A549 treated with dexamethasone at 1 μM for 4 hours (cell line): ENCODE results near the gene OR2A7. TPM values are rescaled to one million over a fixed set of nuclear protein-coding genes. Genes with fewer than 3 reads are reported as not detected.

Experiments
- total RNA-seq: library from RNA; stranded (reverse); fragments of 200-300 nt; extraction: Qiagen RNA extraction; gene quantifications from 5 replicates; pipeline ENCODE4 v1.2.3, GENCODE V29; 2022

OR2A7 gene, protein sequence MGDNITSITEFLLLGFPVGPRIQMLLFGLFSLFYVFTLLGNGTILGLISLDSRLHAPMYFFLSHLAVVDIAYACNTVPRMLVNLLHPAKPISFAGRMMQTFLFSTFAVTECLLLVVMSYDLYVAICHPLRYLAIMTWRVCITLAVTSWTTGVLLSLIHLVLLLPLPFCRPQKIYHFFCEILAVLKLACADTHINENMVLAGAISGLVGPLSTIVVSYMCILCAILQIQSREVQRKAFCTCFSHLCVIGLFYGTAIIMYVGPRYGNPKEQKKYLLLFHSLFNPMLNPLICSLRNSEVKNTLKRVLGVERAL
- total RNA-seq, result not detected in 5 replicates

DNA sequence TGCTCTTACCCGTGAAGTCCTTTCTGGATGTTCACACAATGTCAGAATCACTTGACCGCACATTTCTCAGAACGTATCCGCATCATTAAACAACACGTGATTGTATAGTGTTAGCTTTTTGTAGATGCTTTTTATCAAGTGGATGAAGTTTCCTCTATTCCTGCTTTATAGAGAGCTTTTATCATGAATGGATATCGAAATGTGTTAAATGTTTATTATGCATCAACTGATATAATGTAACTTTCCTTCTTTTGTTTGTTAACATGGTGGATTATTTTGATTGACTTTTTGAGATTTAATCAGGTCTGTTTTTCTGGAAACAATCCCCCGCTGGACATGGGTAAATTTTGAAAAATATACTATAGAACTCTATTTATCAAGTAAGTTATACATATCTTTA, at the start of gene OR2A7:
OR2A7 (minus strand) TSS at position 101 of the 400 bp plus-strand sequence. CDS start 5,164 bp downstream, outside the sequence.

DNA sequence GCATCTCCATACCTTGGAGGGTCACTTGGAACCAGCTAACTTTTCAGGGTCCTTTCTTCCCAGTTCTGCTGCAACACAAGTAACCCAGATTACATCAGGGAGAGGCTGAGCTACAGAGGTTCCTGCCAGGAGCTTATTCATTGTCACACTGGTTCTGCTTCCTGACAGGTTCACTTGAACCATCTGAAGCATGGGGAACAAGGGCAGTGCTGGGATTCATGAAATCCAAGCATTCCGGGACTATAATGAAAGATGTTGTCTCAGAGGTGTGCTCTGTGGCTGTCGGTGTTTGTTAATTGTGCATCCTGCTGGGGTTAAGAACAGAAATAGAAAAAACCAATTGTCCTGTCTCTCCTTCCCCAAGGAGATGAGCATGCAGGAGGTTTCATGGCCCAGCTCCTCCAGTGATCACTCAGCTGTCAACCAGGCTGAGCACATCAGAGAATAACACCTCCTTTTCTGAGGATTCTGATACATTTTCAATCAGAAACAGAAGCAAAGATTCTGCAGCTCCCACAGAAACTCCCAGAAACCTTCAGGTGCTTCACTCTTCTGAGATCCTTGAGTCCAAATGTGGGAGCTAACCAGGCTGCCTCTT, 47.4 kb upstream of the OR2A7 start, which contains the start of gene OR2A1:
OR2A1 (plus strand) TSS at position 548 of the 598 bp plus-strand sequence. CDS start 5,706 bp downstream, outside the sequence.

DNA sequence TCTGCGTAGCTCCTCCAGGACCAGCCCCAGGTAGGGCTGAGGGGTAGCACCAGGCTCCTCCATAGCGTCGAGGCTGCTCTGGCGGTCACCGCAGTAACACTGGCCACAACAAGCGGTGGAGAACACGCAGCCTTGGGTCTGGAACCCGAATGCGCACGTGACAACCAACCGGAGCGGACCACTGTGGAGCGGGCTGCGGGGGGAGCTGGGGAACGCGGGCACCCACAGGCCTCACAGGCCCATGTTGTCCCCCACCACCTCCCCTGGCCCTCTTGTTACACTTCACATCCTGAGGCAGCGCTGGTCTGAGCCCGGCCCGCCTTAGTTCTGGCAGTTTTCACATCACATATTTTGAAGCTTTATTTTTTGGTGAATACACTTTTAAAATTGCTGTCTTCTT, 4.6 kb upstream of the OR2A7 start, which contains the start of gene CTAGE8:
CTAGE8 (minus strand) TSS at position 101 of the 400 bp plus-strand sequence; CDS start at position 63, 38 bp downstream.

DNA sequence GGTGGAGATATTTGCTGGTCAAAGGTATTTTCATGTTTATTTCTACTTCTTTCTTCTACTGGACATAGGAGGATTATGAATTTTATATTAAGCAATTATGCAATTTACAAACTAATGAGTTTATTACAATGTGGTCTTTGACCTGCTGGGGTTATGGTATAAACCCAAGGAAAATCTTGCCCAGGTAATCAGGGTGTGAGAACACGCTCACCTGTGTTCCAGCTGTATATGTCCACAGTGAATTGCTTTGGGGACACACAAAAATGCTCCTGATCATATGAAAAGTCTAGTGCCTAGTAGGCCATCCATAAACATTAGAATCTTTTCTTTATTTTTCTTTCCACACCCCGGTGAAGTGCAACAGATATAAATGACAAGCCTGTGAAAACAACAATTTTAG, 25.2 kb downstream of the OR2A7 start, which contains the start of gene OR2A42:
OR2A42 (minus strand) TSS at position 241 of the 400 bp plus-strand sequence. CDS start 6,762 bp downstream, outside the sequence.

Other genes with a start within 250 kb of the OR2A7 start
- not detected in 5 replicates for gene OR2A5, start 215.8 kb downstream of the OR2A7 start, total RNA-seq
- not detected in 5 replicates for gene OR2A25, start 195.0 kb downstream of the OR2A7 start, total RNA-seq
- gene OR2A12, start 178.5 kb downstream of the OR2A7 start, total RNA-seq, result not detected in 5 replicates
- not detected in 5 replicates for gene OR2A2, start 155.2 kb downstream of the OR2A7 start, total RNA-seq
- gene OR2A14, start 141.6 kb downstream of the OR2A7 start, total RNA-seq, result not detected in 5 replicates
- 0.05 TPM in 2 of 5 replicates, not detected in the others for gene CTAGE4, start 81.3 kb downstream of the OR2A7 start, total RNA-seq
- gene ARHGEF35, start 69.0 kb downstream of the OR2A7 start, total RNA-seq, result 0.37 to 0.68 TPM (median 0.46 TPM) in 5 replicates
- not detected in 5 replicates for gene OR2A42, start 25.2 kb downstream of the OR2A7 start, total RNA-seq
- gene CTAGE8, start 4.5 kb upstream of the OR2A7 start, total RNA-seq, result not detected in 5 replicates
- gene OR2A1, start 47.6 kb upstream of the OR2A7 start, total RNA-seq, result not detected in 5 replicates
- 2.9 to 3.2 TPM (median 3.0 TPM) in 5 replicates for gene ARHGEF5, start 90.6 kb upstream of the OR2A7 start, total RNA-seq
- gene NOBOX, start 138.9 kb upstream of the OR2A7 start, total RNA-seq, result not detected in 5 replicates